ENCODE measurements around the gene C10orf120.

DNA sequence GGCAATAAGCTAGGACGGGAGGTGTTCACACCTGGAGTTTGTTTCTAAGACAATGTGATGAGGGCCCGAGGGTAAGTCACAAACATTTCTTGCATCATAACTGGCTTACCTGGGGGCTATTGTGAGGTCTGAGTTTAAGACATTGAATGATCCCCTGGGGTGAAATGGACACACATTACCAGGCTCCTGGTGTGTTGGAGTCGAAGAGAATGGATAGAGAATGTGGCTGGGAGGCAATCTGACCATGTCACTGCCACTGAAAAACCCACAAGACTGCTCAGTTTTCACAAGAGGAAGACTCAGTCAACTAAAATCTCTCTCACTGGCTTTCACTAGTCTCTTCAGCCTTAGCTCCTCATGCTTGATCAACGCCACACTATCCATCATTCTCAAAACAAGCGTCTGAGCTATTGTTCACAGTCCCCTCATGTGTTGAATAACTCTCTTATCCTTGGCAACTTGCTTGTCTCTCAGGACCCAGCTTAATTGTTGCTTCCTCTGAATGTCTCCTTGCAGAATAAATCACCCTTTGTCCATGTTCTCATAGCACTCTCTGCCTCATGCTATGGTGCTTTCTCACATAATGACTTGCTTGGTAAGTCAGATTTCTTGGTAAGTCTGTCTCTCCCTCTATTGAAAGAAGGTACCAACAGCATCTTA, at the start of gene C10orf120:
- TF ChIP-seq CTCF (IDR thresholded peaks at IDR 0.05): no peak
- TF ChIP-seq SIN3A (IDR thresholded peaks at IDR 0.05; ENCODE audit: borderline replicate concordance, insufficient read depth, low read depth, low read length): no peak
- no peak for TF ChIP-seq REST (IDR thresholded peaks at IDR 0.05; ENCODE audit: insufficient read depth in 1 of 2, low read depth in 2 of 2, low read length in 1 of 2)
- no peak for TF ChIP-seq POLR2AphosphoS5 (IDR thresholded peaks at IDR 0.05; ENCODE audit: low read depth, low read length)
- TF ChIP-seq TCF7L2 (IDR thresholded peaks at IDR 0.05; ENCODE audit: low read depth, low read length): no peak
